ENCODE measurements around the gene CXCL5.

- TF ChIP-seq CTCF (IDR thresholded peaks at IDR 0.05) (no peak), POLR2A (IDR thresholded peaks at IDR 0.05) (no peak)
Observed at GRCh38 chr4:74038086-74038424, 39.6 kb upstream of the CXCL5 start.

Data from uterus (tissue), 2 donors.